HG03442 (cell line): ENCODE measurements around the gene ZNF565.
"Not testable (repeated sequence)": the region's sequence is repeated elsewhere in the genome, so short reads cannot be mapped to it uniquely, and the experiment has no call there.

Source experiments
- ATAC-seq: cut with Tn5 transposase; IDR thresholded peaks from one replicate; pipeline ENCODE4 v1.9.1; 2021; ENCODE audit warnings: mild to moderate bottlenecking, moderate library complexity; ENCODE audit not compliant: unreplicated experiment

ZNF565 gene

GRCh38 chr19:36214386-36215275 is at the start of gene ZNF565, which contains the start of gene ZNF146:
TSS of gene ZNF565 (minus strand) at chr19:36214665. CDS start at chr19:36201985, 12,680 bp downstream.
TSS of gene ZNF146 (plus strand) at chr19:36215106. CDS start at chr19:36236441, 21,335 bp downstream.
- peak; percentile 86 for ATAC-seq

- ATAC-seq: no peak
Measured at GRCh38 chr19:36259211-36259610, 44.7 kb upstream of the ZNF565 start.

GRCh38 chr19:36258028-36258875 is 43.8 kb upstream of the ZNF565 start:
- ATAC-seq: no peak

GRCh38 chr19:36257520-36257876 is 43.0 kb upstream of the ZNF565 start:
- ATAC-seq: no peak

DNA sequence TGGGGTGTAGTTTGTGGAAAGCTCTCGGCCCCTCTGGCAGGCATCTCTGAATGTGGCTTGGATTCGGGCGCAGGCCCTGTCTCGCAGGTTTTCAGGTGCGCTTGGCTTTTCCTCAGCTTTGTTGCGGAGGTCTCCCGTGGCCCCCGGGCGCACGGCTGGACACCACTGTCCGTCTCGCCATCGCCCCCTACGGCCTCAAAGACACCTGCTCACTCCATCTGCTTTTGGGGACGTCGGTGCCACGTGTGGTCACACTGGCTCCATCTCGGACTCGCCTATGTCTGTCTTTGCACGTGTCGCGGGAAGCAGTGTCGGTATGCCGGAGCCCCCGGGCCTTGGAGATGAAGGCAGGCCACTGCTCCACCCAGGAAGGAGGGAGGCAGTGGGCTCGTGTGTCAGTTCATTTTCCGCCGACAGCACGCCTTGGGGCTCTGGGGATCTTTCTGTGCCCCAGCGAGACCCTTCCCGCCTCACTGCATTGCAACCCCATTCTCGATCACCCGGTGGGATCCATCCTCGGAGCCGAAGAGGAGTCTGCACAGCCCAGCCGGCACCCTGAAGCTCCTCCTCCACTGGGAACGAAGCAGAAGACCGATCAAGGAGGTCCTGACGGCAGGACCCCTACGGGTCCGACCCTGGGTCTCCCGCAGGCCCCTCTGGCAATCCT is 42.5 kb upstream of the ZNF565 start:
- no peak for ATAC-seq

DNA sequence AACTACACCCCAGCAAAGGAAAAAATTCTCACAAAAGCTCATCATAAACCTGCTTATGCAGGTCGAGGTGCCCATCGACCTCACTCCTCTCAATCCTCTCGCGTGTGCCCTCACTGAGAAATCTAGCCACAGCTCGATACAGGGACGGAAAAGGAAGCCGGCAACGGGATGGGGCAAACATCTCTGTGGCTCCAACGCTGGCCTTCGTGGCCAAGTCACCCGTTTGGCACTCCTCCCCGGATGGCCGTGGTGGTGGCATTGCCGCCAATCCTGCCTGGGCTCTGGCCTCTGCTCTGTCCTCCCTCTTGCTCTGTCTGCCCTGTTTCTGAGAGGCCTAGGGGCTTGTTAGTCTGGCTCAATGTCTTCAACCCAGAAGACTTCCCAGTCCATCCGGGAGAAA is 41.6 kb upstream of the ZNF565 start:
- no peak for ATAC-seq

GRCh38 chr19:36255316-36255715 is 40.9 kb upstream of the ZNF565 start:
- no peak for ATAC-seq

GRCh38 chr19:36254848-36255247 is 40.4 kb upstream of the ZNF565 start:
- no peak for ATAC-seq

GRCh38 chr19:36252047-36252446 is 37.6 kb upstream of the ZNF565 start:
- no peak for ATAC-seq

- ATAC-seq: no peak
Measured at GRCh38 chr19:36246006-36246481, 31.6 kb upstream of the ZNF565 start.

GRCh38 chr19:36245210-36246005 is 30.9 kb upstream of the ZNF565 start:
- no peak for ATAC-seq

DNA sequence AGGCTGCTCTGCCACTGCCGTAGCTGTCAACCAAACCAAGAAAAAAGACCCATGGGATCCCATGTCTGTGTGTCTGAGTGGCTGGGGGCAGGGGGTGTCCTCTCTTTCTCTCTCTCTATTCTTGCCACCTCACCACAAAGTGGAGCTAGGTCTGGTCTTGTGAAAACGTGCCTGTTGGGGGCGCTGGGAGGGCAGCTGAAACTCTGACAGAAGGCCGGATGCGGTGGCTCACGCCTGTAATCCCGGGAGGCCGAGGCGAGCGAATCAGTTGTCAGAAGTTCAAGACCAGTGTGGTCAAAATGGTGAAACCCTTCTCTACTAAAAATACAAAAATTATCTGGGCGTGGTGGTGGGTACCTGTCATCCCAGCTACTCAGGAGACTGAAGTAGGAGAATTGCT is 29.6 kb upstream of the ZNF565 start:
- no peak for ATAC-seq

DNA sequence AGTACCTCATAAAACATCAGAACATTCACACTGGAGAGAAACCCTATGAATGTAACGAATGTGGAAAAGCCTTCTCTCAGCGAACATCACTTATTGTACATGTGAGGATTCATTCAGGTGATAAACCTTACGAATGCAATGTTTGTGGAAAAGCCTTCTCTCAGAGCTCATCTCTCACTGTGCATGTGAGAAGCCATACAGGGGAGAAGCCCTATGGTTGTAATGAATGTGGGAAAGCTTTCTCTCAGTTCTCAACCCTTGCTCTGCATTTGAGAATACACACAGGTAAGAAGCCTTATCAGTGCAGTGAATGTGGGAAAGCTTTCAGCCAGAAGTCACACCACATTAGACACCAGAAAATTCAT is 22.5 kb upstream of the ZNF565 start:
- no peak for ATAC-seq

DNA sequence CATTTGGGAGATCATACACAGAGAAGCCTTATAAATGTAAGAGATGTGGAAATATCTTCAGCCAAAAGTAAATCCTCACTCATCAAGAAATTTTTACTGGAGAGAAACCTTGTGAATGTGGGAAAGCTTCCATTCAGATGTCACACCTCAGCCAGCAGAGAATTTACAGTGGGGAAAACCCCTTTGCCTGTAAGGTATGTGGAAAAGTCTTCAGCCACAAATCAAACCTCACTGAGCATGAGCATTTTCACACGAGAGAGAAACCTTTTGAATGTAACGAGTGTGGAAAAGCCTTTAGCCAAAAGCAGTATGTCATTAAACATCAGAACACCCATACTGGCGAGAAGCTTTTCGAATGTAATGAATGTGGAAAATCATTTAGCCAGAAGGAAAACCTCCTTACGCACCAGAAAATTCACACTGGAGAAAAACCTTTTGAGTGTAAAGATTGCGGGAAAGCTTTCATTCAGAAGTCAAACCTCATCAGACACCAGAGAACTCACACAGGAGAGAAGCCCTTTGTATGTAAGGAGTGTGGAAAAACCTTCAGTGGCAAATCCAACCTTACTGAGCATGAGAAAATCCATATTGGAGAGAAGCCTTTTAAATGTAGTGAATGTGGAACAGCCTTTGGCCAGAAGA is 22.0 kb upstream of the ZNF565 start:
- no peak for ATAC-seq

DNA sequence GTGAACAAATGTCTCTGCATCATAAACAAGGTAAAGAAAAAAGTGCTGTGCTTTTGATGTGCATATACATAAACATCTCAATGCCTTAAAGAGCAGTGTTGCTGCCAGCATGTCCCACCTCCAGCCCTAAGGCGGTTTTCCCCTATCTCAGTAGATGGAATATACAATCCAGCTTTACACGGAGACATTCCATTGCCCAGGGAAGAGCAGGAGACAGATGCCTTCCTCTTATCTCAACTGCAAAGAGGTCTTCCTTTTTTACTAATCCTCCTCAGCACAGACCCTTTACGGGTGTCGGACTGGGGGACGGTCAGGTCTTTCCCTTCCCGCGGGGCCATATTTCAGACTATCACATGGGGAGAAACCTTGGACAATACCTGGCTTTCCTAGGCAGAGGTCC is 19.2 kb upstream of the ZNF565 start:
- ATAC-seq: not testable (repeated sequence)

- ATAC-seq: no peak
Measured at GRCh38 chr19:36225219-36225892, 10.9 kb upstream of the ZNF565 start.

DNA sequence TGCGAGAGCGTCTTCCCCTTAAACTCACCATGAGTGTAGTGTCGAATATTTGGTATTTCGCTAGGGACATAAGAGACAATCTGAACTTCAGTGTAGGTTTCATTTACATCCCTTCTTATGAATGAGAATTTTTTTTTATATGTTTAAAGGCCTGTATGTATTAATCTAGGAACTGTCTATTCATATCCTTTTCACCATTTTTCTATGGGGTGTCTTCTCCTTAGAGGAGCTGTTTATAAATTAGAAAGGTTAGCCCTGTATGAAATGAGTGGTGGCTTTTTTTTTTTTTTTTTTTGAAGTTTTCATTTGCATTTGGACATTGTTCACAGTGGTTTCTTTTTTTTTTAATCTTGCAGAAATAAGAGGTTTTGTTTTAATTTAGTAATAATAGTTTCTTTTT is 8.0 kb upstream of the ZNF565 start:
- no peak for ATAC-seq

GRCh38 chr19:36221474-36221873 is 7.0 kb upstream of the ZNF565 start:
- no peak for ATAC-seq
